GM12878 (cell line): Measurements from ENCODE around the gene HYAL4. TPM values are rescaled to one million over a fixed set of nuclear protein-coding genes. Genes with fewer than 3 reads are reported as not detected.

ENCODE experiments used
- ATAC-seq: fragments of 200-7000 bp; cut with Tn5 transposase; 3 replicates; pipeline ENCODE4 v1.9.1; 2020; ENCODE audit warnings: mild to moderate bottlenecking, moderate library complexity
- BruUV-seq: library from RNA; stranded (reverse); fragments of 400-500 nt; replicated peaks from 2 replicates; lab custom pipeline; 2021; lab: Mats Ljungman, UMichigan
- CTCF ChIA-PET: fragments of 300-600 bp; sonication (Branson Sonifier 250); formaldehyde crosslinking; extraction: SDS; loops from one replicate; lab custom pipeline; 2021; ENCODE audit warnings: inconsistent platforms; lab: Yijun Ruan, JAX
- POLR2A ChIA-PET: fragments of 350-600 bp; formaldehyde crosslinking; extraction: SDS; loops from one replicate; lab custom pipeline; 2021; ENCODE audit warnings: inconsistent platforms; lab: Charles Lee
- RAD21 ChIA-PET: fragments of 300-600 bp; sonication (Branson Sonifier 250); formaldehyde crosslinking; loops from one replicate; lab custom pipeline; 2023; ENCODE audit warnings: antibody characterized with exemption; ENCODE audit not compliant: unreplicated experiment; lab: Charles Lee
- SMC1A ChIA-PET: fragments of 300-600 bp; sonication (Branson Sonifier 250); formaldehyde crosslinking; loops from one replicate; lab custom pipeline; 2023; ENCODE audit not compliant: unreplicated experiment, uncharacterized antibody; lab: Charles Lee
- DNase-seq: peaks from one replicate; pipeline ENCODE4 v3.0.0-alpha.2; 2011; ENCODE audit warnings: low read depth, low spot score
- FAIRE-seq: peaks from 3 replicates; lab custom pipeline; 2011; peaks lifted over from hg19 to GRCh38; lab: Jason Lieb, UNC
- H2AFZ ChIP-seq: 2 replicates; pipeline ENCODE4 v1.6.0; 2011; ENCODE audit warnings: low read depth, low read length, control low read depth; ENCODE audit not compliant: control insufficient read depth
- H3K27ac ChIP-seq: 2 replicates; pipeline ENCODE4 v1.5.1; 2011; ENCODE audit warnings: control low read depth; ENCODE audit not compliant: control insufficient read depth, insufficient read depth
- H3K27me3 ChIP-seq, 2 experiments: replicated peaks in 1 of 2; 2 replicates each; pipeline versions ENCODE4 v1.6.0 to v1.6.1; 2011; ENCODE audit warnings: low read length in 1 of 2; ENCODE audit not compliant: control insufficient read depth in 2 of 2, insufficient read depth in 2 of 2
- H3K36me3 ChIP-seq, 2 experiments: 2 replicates each; pipeline ENCODE4 v1.5.1; 2011; ENCODE audit warnings: low read length in 1 of 2; ENCODE audit not compliant: control insufficient read depth in 2 of 2, insufficient read depth in 2 of 2
- H3K4me1 ChIP-seq: 2 replicates; pipeline ENCODE4 v1.6.1; 2011; ENCODE audit warnings: mild to moderate bottlenecking, low read length, moderate library complexity, mixed read lengths; ENCODE audit not compliant: control insufficient read depth, insufficient read depth
- H3K4me2 ChIP-seq: 2 replicates; pipeline ENCODE4 v1.6.0; 2011; ENCODE audit warnings: control low read depth; ENCODE audit not compliant: control insufficient read depth, insufficient read depth
- H3K4me3 ChIP-seq: fragments of 200-600 bp; sonication (generic); 2 replicates; pipeline ENCODE4 v1.5.1; 2016
- H3K79me2 ChIP-seq: 2 replicates; pipeline ENCODE4 v1.6.0; 2011; ENCODE audit warnings: low read length; ENCODE audit not compliant: control insufficient read depth, insufficient read depth
- H3K9ac ChIP-seq: 2 replicates; pipeline ENCODE4 v1.8.0; 2011; ENCODE audit warnings: low read length, control low read depth, mixed read lengths; ENCODE audit not compliant: control insufficient read depth, insufficient read depth
- H3K9me3 ChIP-seq: replicated peaks from 3 replicates; pipeline ENCODE4 v1.5.1; 2011; ENCODE audit warnings: mild to moderate bottlenecking, low read length; ENCODE audit not compliant: control insufficient read depth, insufficient read depth
- H4K20me1 ChIP-seq: 2 replicates; pipeline ENCODE4 v1.6.0; 2011; ENCODE audit not compliant: control insufficient read depth, insufficient read depth
- HCFC1 ChIP-seq: fragments of 150-350 bp; IDR thresholded peaks from 2 replicates; pipeline ENCODE4 v1.6.1; 2014; ENCODE audit warnings: low read length
- IKZF1 ChIP-seq: fragments of 450-650 bp; conservative IDR thresholded peaks from 2 replicates; pipeline ENCODE4 v1.6.1; 2017; ENCODE audit warnings: antibody characterized with exemption, mild to moderate bottlenecking
- MYC ChIP-seq: IDR thresholded peaks from 2 replicates; pipeline ENCODE4 v1.6.1; 2011; ENCODE audit warnings: mild to moderate bottlenecking, low read length, moderate library complexity, inconsistent platforms; ENCODE audit not compliant: insufficient read depth, insufficient replicate concordance, insufficient read length, severe bottlenecking
- NFYA ChIP-seq: IDR thresholded peaks from 2 replicates; pipeline ENCODE4 v1.6.1; 2011; ENCODE audit warnings: low read depth, mild to moderate bottlenecking, low read length, improper control_type of control experiment, borderline replicate concordance
- NFYB ChIP-seq: IDR thresholded peaks from 2 replicates; pipeline ENCODE4 v1.6.1; 2011; ENCODE audit warnings: low read depth, mild to moderate bottlenecking, low read length, improper control_type of control experiment, moderate library complexity; ENCODE audit not compliant: insufficient read depth
- NR2C2 ChIP-seq: IDR thresholded peaks from 2 replicates; pipeline ENCODE4 v1.6.1; 2011; ENCODE audit warnings: borderline replicate concordance, low read depth; ENCODE audit not compliant: control insufficient read depth, insufficient read length
- RBBP5 ChIP-seq: fragments of 200-600 bp; sonication (generic); conservative IDR thresholded peaks from 2 replicates; pipeline ENCODE4 v1.6.1; 2016
- RFX5 ChIP-seq: IDR thresholded peaks from 2 replicates; pipeline ENCODE4 v1.6.1; 2011; ENCODE audit warnings: low read depth, low read length, improper control_type of control experiment
- ZBED1 ChIP-seq: IDR thresholded peaks from 2 replicates; pipeline ENCODE4 v1.6.1; 2016; ENCODE audit warnings: borderline replicate concordance
- ZZZ3 ChIP-seq: IDR thresholded peaks from 2 replicates; pipeline ENCODE4 v1.6.1; 2011; ENCODE audit warnings: low read depth; ENCODE audit not compliant: control insufficient read depth, insufficient read length
- WGBS: methylation state at CpG from one replicate; pipeline ENCODE4 v1.1.6; 2016; ENCODE audit warnings: low lambda C conversion rate; ENCODE audit not compliant: insufficient replicate concordance, insufficient coverage; ENCODE audit errors: missing lambda C conversion rate; 5-methylcytosine and 5-hydroxymethylcytosine counted together
- in situ Hi-C: fragments of 300-500 bp; cut with MboI; formaldehyde crosslinking; loops from 9 replicates; pipeline ENCODE4 v1.14.3; 2018; ENCODE audit warnings: mixed read lengths
- intact Hi-C: fragments of 100-400 bp; cut with micrococcal nuclease; formaldehyde crosslinking; loops from one replicate; pipeline ENCODE4 v1.14.2; 2022; ENCODE audit not compliant: unreplicated experiment
- polyA plus RNA-seq, 11 experiments: library from polyadenylated mRNA; depleted of rRNA in 4 of 11; unstranded in 6 of 11; stranded (reverse) in 5 of 11; fragments of >200 nt; fragmentation: Nextera tagmentation in 4 of 11; fragmentation: Illumina TruSeq in 1 of 11; extraction: Ambion mirVana in 4 of 11; extraction: Trizol in 1 of 11; gene quantifications; 1 replicate in 1 of 11; 2 replicates in 10 of 11; pipeline versions ENCODE4 v1.2.1 to v1.2.3, GENCODE V29; 2011 to 2016; ENCODE audit warnings: inconsistent platforms in 2 of 11, missing spikeins in 2 of 11, low read depth in 1 of 11
- total RNA-seq, 4 experiments: library from RNA; depleted of rRNA in 3 of 4; stranded (reverse); fragments of >200 nt in 3 of 4; fragmentation: Illumina TruSeq in 1 of 4; extraction: Trizol in 1 of 4; gene quantifications; 2 replicates each; pipeline versions ENCODE4 v1.2.1 to v1.2.3, GENCODE V29; 2013 to 2021

HYAL4 gene
- total and polyA plus RNA-seq, 10 of the 15 experiments (the other 5 are each of a cell fraction or from before 2014, with no cell fraction given) = 0.14 to 0.88 (median 0.26) TPM; not detected in 1

DNA sequence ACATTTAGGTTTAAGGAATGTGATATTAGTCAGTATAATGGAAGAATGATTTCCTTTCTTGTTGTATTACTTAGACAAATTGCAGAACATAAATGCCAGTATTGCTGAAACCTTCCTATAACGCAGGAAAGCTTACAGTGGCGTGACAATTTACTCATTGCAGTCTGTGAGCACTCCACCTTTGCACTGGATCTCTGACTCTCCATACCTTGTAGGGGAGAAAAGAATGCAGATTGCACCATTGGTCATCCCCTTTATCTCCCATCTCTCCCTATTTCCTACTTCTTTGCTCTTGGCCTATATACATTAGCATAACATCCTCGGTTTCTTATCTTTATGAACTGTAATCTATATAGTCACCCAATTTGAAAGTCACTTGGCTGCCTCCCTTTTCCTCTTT is 28.1 kb upstream of the HYAL4 start:
- in situ Hi-C loops = no loop called here
- no peaks in the 10 kb centered on the region for H4K20me1 ChIP-seq
- 50% methylated on average over 3 of the region's 3 CpGs for WGBS
- no TSS peak for BruUV-seq
- intact Hi-C loops = no loop called here
- H3K27me3 ChIP-seq = no peaks in the 10 kb centered on the region
- RAD21 ChIA-PET = no interaction called here
- no peak for TF ChIP-seq MYC
- TF ChIP-seq RFX5 = no peak
- TF ChIP-seq IKZF1 = no peak
- TF ChIP-seq NFYA = no peak
- no peak for TF ChIP-seq ZBED1
- TF ChIP-seq HCFC1 = no peak
- no peak for TF ChIP-seq NFYB
- TF ChIP-seq NR2C2 = no peak
- TF ChIP-seq RBBP5 = no peak
- TF ChIP-seq ZZZ3 = no peak
- H2AFZ ChIP-seq = no peak overlapping the region
- no peaks in the 10 kb centered on the region for H3K79me2 ChIP-seq
- H3K27ac ChIP-seq = no peak overlapping the region
- no peak overlapping the region for H3K9ac ChIP-seq
- no peaks in the 10 kb centered on the region for H3K4me1 ChIP-seq
- POLR2A ChIA-PET = no interaction called here
- no peak for DNase-seq
- H3K4me2 ChIP-seq = no peak overlapping the region
- H3K36me3 ChIP-seq = no peaks in the 10 kb centered on the region
- no peak for FAIRE-seq
- H3K4me3 ChIP-seq = no peak overlapping the region
- no peak for ATAC-seq
- no peaks in the 10 kb centered on the region for H3K9me3 ChIP-seq
- SMC1A ChIA-PET = interaction anchor here (3.4 kb wide), 1 partner anchor 48 kb away, joined by 15 read pairs; no protein-coding TSS in a partner anchor
- CTCF ChIA-PET = interaction anchor here (2.0 kb wide), 1 partner anchor 55 kb away, joined by 8 read pairs; no protein-coding TSS in a partner anchor
